Natural killer cell (primary cell): Measurements from ENCODE around the gene C3orf20. TPM values are rescaled to one million over a fixed set of nuclear protein-coding genes. Genes with fewer than 3 reads are reported as not detected.

Source experiments
- ATAC-seq, 3 donors: fragments of 150-1000 bp in 2 of 3; fragments of 200-7000 bp in 1 of 3; cut with Tn5 transposase; 1 replicate in 1 of 3; 2 replicates in 2 of 3; pipeline ENCODE4 v1.10.0; 2021; ENCODE audit warnings: mild to moderate bottlenecking in 2 of 3, moderate library complexity in 2 of 3
- DNase-seq, 2 donors: peaks; one replicate each; pipeline versions ENCODE4 v3.0.0 to v3.0.0-alpha.2; 2013 to 2021; ENCODE audit warnings: mixed read lengths in 1 of 2
- H3K27ac ChIP-seq: one replicate; pipeline ENCODE4 v1.5.1; 2013; ENCODE audit warnings: mild to moderate bottlenecking, low read length
- H3K27me3 ChIP-seq: one replicate; pipeline ENCODE4 v1.6.1; 2013; ENCODE audit warnings: low read length; ENCODE audit not compliant: control insufficient read depth, insufficient read depth
- H3K36me3 ChIP-seq: one replicate; pipeline ENCODE4 v1.6.1; 2013; ENCODE audit warnings: low read length; ENCODE audit not compliant: control insufficient read depth, insufficient read depth
- H3K4me1 ChIP-seq: one replicate; pipeline ENCODE4 v1.6.1; 2013; ENCODE audit warnings: low read length; ENCODE audit not compliant: control insufficient read depth, insufficient read depth
- H3K4me3 ChIP-seq: one replicate; pipeline ENCODE4 v1.5.1; 2013; ENCODE audit warnings: low read length
- H3K9me3 ChIP-seq: one replicate; pipeline ENCODE4 v1.6.1; 2013; ENCODE audit warnings: low read length; ENCODE audit not compliant: control insufficient read depth, insufficient read depth
- H3K27ac Mint-ChIP-seq, 2 donors: one replicate each; pipeline ENCODE4 v1.8.0; 2022; ENCODE audit warnings: mild to moderate bottlenecking in 2 of 2, mixed read lengths in 2 of 2, moderate library complexity in 1 of 2
- H3K27me3 Mint-ChIP-seq, 2 donors: one replicate each; pipeline ENCODE4 v1.8.0; 2022; ENCODE audit warnings: low read depth in 2 of 2, mixed read lengths in 2 of 2
- H3K36me3 Mint-ChIP-seq: one replicate; pipeline ENCODE4 v1.8.0; 2022; ENCODE audit warnings: mixed read lengths
- H3K4me1 Mint-ChIP-seq, 2 donors: one replicate each; pipeline ENCODE4 v1.8.0; 2022; ENCODE audit warnings: mixed read lengths in 2 of 2
- H3K4me3 Mint-ChIP-seq: one replicate; pipeline ENCODE4 v1.8.0; 2022; ENCODE audit warnings: mild to moderate bottlenecking, moderate library complexity, mixed read lengths
- H3K9me3 Mint-ChIP-seq, 2 donors: one replicate each; pipeline ENCODE4 v1.8.0; 2022; ENCODE audit warnings: mixed read lengths in 2 of 2
- WGBS: methylation state at CpG from one replicate; pipeline ENCODE4 v1.1.7; 2013; ENCODE audit warnings: missing lambda C conversion rate; ENCODE audit not compliant: insufficient coverage; 5-methylcytosine and 5-hydroxymethylcytosine counted together
- intact Hi-C: fragments of 100-400 bp; cut with micrococcal nuclease; formaldehyde crosslinking; loops from one replicate; pipeline ENCODE4 v1.14.2; 2022
- total RNA-seq, 4 donors: library from RNA; stranded (reverse); fragments of 120-200 nt in 1 of 4; gene quantifications; one replicate each; pipeline versions ENCODE4 v1.2.3 to v1.2.4, GENCODE V29; 2013 to 2022
- TF ChIP-seq, protein P1 (sequence below): fragments of 200-600 bp; IDR thresholded peaks from one replicate; pipeline ENCODE4 v1.8.0; 2022; ENCODE audit warnings: antibody characterized with exemption

Gene C3orf20
- total RNA-seq, 3 donors from 2014 or later (not counting 1 experiment from before 2014, with no cell fraction given) = 0.14 TPM; not detected in 2

GRCh38 chr3:14770591-14770990, 95.7 kb downstream of the C3orf20 start:
- no peaks in the 10 kb centered on the region for H3K4me1 ChIP-seq
- H3K9me3 ChIP-seq = no peaks in the 10 kb centered on the region
- TF ChIP-seq, protein P1, sequence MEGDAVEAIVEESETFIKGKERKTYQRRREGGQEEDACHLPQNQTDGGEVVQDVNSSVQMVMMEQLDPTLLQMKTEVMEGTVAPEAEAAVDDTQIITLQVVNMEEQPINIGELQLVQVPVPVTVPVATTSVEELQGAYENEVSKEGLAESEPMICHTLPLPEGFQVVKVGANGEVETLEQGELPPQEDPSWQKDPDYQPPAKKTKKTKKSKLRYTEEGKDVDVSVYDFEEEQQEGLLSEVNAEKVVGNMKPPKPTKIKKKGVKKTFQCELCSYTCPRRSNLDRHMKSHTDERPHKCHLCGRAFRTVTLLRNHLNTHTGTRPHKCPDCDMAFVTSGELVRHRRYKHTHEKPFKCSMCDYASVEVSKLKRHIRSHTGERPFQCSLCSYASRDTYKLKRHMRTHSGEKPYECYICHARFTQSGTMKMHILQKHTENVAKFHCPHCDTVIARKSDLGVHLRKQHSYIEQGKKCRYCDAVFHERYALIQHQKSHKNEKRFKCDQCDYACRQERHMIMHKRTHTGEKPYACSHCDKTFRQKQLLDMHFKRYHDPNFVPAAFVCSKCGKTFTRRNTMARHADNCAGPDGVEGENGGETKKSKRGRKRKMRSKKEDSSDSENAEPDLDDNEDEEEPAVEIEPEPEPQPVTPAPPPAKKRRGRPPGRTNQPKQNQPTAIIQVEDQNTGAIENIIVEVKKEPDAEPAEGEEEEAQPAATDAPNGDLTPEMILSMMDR = no peak
- Mint-ChIP-seq H3K27me3 (peaks cover 0 to 5% of the 10 kb centered on the region in 2 donors), H3K9me3 (no peaks in the 10 kb centered on the region), H3K27ac (no peak overlapping the region), H3K4me1 (no peaks in the 10 kb centered on the region), H3K36me3 (no peaks in the 10 kb centered on the region), H3K4me3 (no peak overlapping the region)
- H3K27me3 ChIP-seq = no peaks in the 10 kb centered on the region
- WGBS = 83% methylated on average over 7 of the region's 7 CpGs
- DNase-seq (no peak), ATAC-seq (no peak)
- no peak overlapping the region for H3K4me3 ChIP-seq
- no peak overlapping the region for H3K27ac ChIP-seq
- intact Hi-C loops = no loop called here
- no peaks in the 10 kb centered on the region for H3K36me3 ChIP-seq

DNA sequence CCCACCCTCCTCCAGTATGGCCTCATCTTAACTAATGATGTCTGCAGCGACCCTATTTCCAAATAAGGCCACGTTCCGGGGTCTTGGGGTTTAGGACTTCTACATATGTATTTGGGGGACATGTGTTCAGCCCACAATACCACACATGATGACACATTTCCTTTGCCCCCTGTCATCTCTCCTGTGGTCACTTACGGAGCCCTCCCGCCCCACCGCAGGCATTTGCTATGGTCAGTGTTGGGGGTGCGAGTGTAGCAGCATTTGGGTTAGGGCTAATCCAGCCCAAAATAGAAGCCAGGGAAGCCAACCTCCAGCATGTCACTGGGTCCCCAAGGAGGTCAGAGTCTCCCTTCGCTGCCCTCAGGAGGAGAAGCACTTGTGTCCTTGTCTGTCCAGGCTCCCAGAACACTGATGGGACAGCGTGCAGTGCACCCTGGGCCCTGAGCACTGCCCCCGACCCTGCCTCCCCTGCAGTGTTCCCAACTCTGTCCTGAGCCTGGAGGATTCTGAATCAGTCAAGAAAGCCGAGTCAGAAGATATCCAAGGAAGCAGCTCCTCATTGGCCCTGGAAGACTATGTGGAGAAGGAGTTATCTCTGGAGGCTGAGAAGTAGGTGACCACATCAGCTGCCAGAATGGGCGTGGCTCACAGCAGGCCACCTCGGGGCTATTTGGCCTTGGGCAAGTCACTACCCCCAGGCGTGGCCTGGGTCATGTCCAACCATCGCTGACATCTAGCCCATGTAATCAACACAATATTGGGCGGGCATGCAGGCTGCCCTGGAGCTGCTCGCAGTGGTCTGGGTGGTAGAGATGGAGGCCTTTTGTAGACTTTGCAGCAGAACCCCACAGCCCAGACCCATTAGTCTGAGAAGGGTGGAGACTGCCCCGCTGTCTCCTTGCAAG, 96.9 kb downstream of the C3orf20 start:
- H3K4me1 ChIP-seq = no peaks in the 10 kb centered on the region
- H3K36me3 ChIP-seq = no peaks in the 10 kb centered on the region
- no peak for DNase-seq
- no peak overlapping the region for H3K4me3 ChIP-seq
- intact Hi-C loops = no loop called here
- Mint-ChIP-seq H3K36me3 (no peaks in the 10 kb centered on the region), H3K9me3 (no peaks in the 10 kb centered on the region), H3K4me3 (no peak overlapping the region), H3K27ac (no peak overlapping the region), H3K4me1 (no peaks in the 10 kb centered on the region), H3K27me3 (peaks cover 0 to 5% of the 10 kb centered on the region in 2 donors)
- no peak for ATAC-seq
- no peaks in the 10 kb centered on the region for H3K27me3 ChIP-seq
- H3K27ac ChIP-seq = no peak overlapping the region
- 84% methylated on average over 14 of the region's 18 CpGs for WGBS
- TF ChIP-seq, protein P1 = no peak
- no peaks in the 10 kb centered on the region for H3K9me3 ChIP-seq

- H3K9me3 Mint-ChIP-seq = no peaks in the 10 kb centered on the region
- TF ChIP-seq, protein P1 = no peak
- peaks cover 0 to 5% of the 10 kb centered on the region in 2 donors for H3K27me3 Mint-ChIP-seq
- peak in 1 of 2 donors; percentile 7 for DNase-seq
- Histone ChIP-seq H3K4me3 (no peak overlapping the region), H3K9me3 (no peaks in the 10 kb centered on the region), H3K4me1 (no peaks in the 10 kb centered on the region), H3K36me3 (no peaks in the 10 kb centered on the region), H3K27ac (no peak overlapping the region), H3K27me3 (no peaks in the 10 kb centered on the region)
- H3K36me3 Mint-ChIP-seq = no peaks in the 10 kb centered on the region
- H3K27ac Mint-ChIP-seq = no peak overlapping the region
- WGBS = 85% methylated on average over 16 of the region's 16 CpGs
- intact Hi-C loops = no loop called here
- no peak overlapping the region for H3K4me3 Mint-ChIP-seq
- no peaks in the 10 kb centered on the region for H3K4me1 Mint-ChIP-seq
- ATAC-seq = no peak
Observed at GRCh38 chr3:14772533-14773138, 97.7 kb downstream of the C3orf20 start.
